GM12878 (cell line): ENCODE measurements around the gene GPR17. TPM values are rescaled to one million over a fixed set of nuclear protein-coding genes. Genes with fewer than 3 reads are reported as not detected.

ENCODE experiments used
- ATAC-seq: fragments of 200-7000 bp; cut with Tn5 transposase; 3 replicates; pipeline ENCODE4 v1.9.1; 2020; ENCODE audit warnings: mild to moderate bottlenecking, moderate library complexity
- BruUV-seq: library from RNA; stranded (reverse); fragments of 400-500 nt; replicated peaks from 2 replicates; lab custom pipeline; 2021; lab: Mats Ljungman, UMichigan
- CTCF ChIA-PET: fragments of 300-600 bp; sonication (Branson Sonifier 250); formaldehyde crosslinking; extraction: SDS; loops from one replicate; lab custom pipeline; 2021; ENCODE audit warnings: inconsistent platforms; lab: Yijun Ruan, JAX
- POLR2A ChIA-PET: fragments of 350-600 bp; formaldehyde crosslinking; extraction: SDS; loops from one replicate; lab custom pipeline; 2021; ENCODE audit warnings: inconsistent platforms; lab: Charles Lee
- RAD21 ChIA-PET: fragments of 300-600 bp; sonication (Branson Sonifier 250); formaldehyde crosslinking; loops from one replicate; lab custom pipeline; 2023; ENCODE audit warnings: antibody characterized with exemption; ENCODE audit not compliant: unreplicated experiment; lab: Charles Lee
- SMC1A ChIA-PET: fragments of 300-600 bp; sonication (Branson Sonifier 250); formaldehyde crosslinking; loops from one replicate; lab custom pipeline; 2023; ENCODE audit not compliant: unreplicated experiment, uncharacterized antibody; lab: Charles Lee
- DNase-seq: peaks from one replicate; pipeline ENCODE4 v3.0.0-alpha.2; 2011; ENCODE audit warnings: low read depth, low spot score
- FAIRE-seq: peaks from 3 replicates; lab custom pipeline; 2011; peaks lifted over from hg19 to GRCh38; lab: Jason Lieb, UNC
- H2AFZ ChIP-seq: 2 replicates; pipeline ENCODE4 v1.6.0; 2011; ENCODE audit warnings: low read depth, low read length, control low read depth; ENCODE audit not compliant: control insufficient read depth
- H3K27ac ChIP-seq: 2 replicates; pipeline ENCODE4 v1.5.1; 2011; ENCODE audit warnings: control low read depth; ENCODE audit not compliant: control insufficient read depth, insufficient read depth
- H3K27me3 ChIP-seq, 2 experiments: replicated peaks in 1 of 2; 2 replicates each; pipeline versions ENCODE4 v1.6.0 to v1.6.1; 2011; ENCODE audit warnings: low read length in 1 of 2; ENCODE audit not compliant: control insufficient read depth in 2 of 2, insufficient read depth in 2 of 2
- H3K36me3 ChIP-seq, 2 experiments: 2 replicates each; pipeline ENCODE4 v1.5.1; 2011; ENCODE audit warnings: low read length in 1 of 2; ENCODE audit not compliant: control insufficient read depth in 2 of 2, insufficient read depth in 2 of 2
- H3K4me1 ChIP-seq: 2 replicates; pipeline ENCODE4 v1.6.1; 2011; ENCODE audit warnings: mild to moderate bottlenecking, low read length, moderate library complexity, mixed read lengths; ENCODE audit not compliant: control insufficient read depth, insufficient read depth
- H3K4me2 ChIP-seq: 2 replicates; pipeline ENCODE4 v1.6.0; 2011; ENCODE audit warnings: control low read depth; ENCODE audit not compliant: control insufficient read depth, insufficient read depth
- H3K4me3 ChIP-seq: fragments of 200-600 bp; sonication (generic); 2 replicates; pipeline ENCODE4 v1.5.1; 2016
- H3K79me2 ChIP-seq: 2 replicates; pipeline ENCODE4 v1.6.0; 2011; ENCODE audit warnings: low read length; ENCODE audit not compliant: control insufficient read depth, insufficient read depth
- H3K9ac ChIP-seq: 2 replicates; pipeline ENCODE4 v1.8.0; 2011; ENCODE audit warnings: low read length, control low read depth, mixed read lengths; ENCODE audit not compliant: control insufficient read depth, insufficient read depth
- H3K9me3 ChIP-seq: replicated peaks from 3 replicates; pipeline ENCODE4 v1.5.1; 2011; ENCODE audit warnings: mild to moderate bottlenecking, low read length; ENCODE audit not compliant: control insufficient read depth, insufficient read depth
- H4K20me1 ChIP-seq: 2 replicates; pipeline ENCODE4 v1.6.0; 2011; ENCODE audit not compliant: control insufficient read depth, insufficient read depth
- CHD4 ChIP-seq: fragments of 200-600 bp; sonication (generic); IDR thresholded peaks from 2 replicates; pipeline ENCODE4 v1.6.1; 2016; ENCODE audit warnings: mild to moderate bottlenecking
- CUX1 ChIP-seq: IDR thresholded peaks from 2 replicates; pipeline ENCODE4 v1.6.1; 2012; ENCODE audit warnings: improper control_type of control experiment, low read depth, low read length; ENCODE audit not compliant: insufficient replicate concordance
- E2F4 ChIP-seq: IDR thresholded peaks from 2 replicates; pipeline ENCODE4 v1.6.1; 2012; ENCODE audit warnings: low read depth, low read length, improper control_type of control experiment
- ESRRA ChIP-seq: IDR thresholded peaks from 2 replicates; pipeline ENCODE4 v1.6.1; 2012; ENCODE audit warnings: mild to moderate bottlenecking, low read length, improper control_type of control experiment
- JUND ChIP-seq: IDR thresholded peaks from 2 replicates; pipeline ENCODE4 v1.6.1; 2012; ENCODE audit warnings: low read depth, mild to moderate bottlenecking, low read length, improper control_type of control experiment, moderate library complexity
- KLF5 ChIP-seq: fragments of 450-650 bp; IDR thresholded peaks from 2 replicates; pipeline ENCODE4 v1.6.1; 2014; ENCODE audit warnings: mild to moderate bottlenecking; ENCODE audit not compliant: partially characterized antibody
- NBN ChIP-seq: fragments of 450-650 bp; IDR thresholded peaks from 2 replicates; pipeline ENCODE4 v1.6.1; 2016
- POLR2A ChIP-seq: IDR thresholded peaks from 2 replicates; pipeline ENCODE4 v1.6.1; 2011; ENCODE audit warnings: low read depth, mild to moderate bottlenecking, low read length
- RBBP5 ChIP-seq: fragments of 200-600 bp; sonication (generic); conservative IDR thresholded peaks from 2 replicates; pipeline ENCODE4 v1.6.1; 2016
- SMC3 ChIP-seq: IDR thresholded peaks from 2 replicates; pipeline ENCODE4 v1.6.1; 2011; ENCODE audit warnings: low read length, improper control_type of control experiment, borderline replicate concordance
- ZBTB33 ChIP-seq: fragments of 450-650 bp; IDR thresholded peaks from 2 replicates; pipeline ENCODE4 v1.6.1; 2017; ENCODE audit warnings: mild to moderate bottlenecking
- ZNF687 ChIP-seq: fragments of 450-650 bp; IDR thresholded peaks from 2 replicates; pipeline ENCODE4 v1.6.1; 2017; ENCODE audit warnings: mild to moderate bottlenecking, moderate library complexity
- WGBS: methylation state at CpG from one replicate; pipeline ENCODE4 v1.1.6; 2016; ENCODE audit warnings: low lambda C conversion rate; ENCODE audit not compliant: insufficient replicate concordance, insufficient coverage; ENCODE audit errors: missing lambda C conversion rate; 5-methylcytosine and 5-hydroxymethylcytosine counted together
- in situ Hi-C: fragments of 300-500 bp; cut with MboI; formaldehyde crosslinking; loops from 9 replicates; pipeline ENCODE4 v1.14.3; 2018; ENCODE audit warnings: mixed read lengths
- intact Hi-C: fragments of 100-400 bp; cut with micrococcal nuclease; formaldehyde crosslinking; loops from one replicate; pipeline ENCODE4 v1.14.2; 2022; ENCODE audit not compliant: unreplicated experiment
- polyA plus RNA-seq, 11 experiments: library from polyadenylated mRNA; depleted of rRNA in 4 of 11; unstranded in 6 of 11; stranded (reverse) in 5 of 11; fragments of >200 nt; fragmentation: Nextera tagmentation in 4 of 11; fragmentation: Illumina TruSeq in 1 of 11; extraction: Ambion mirVana in 4 of 11; extraction: Trizol in 1 of 11; gene quantifications; 1 replicate in 1 of 11; 2 replicates in 10 of 11; pipeline versions ENCODE4 v1.2.1 to v1.2.3, GENCODE V29; 2011 to 2016; ENCODE audit warnings: inconsistent platforms in 2 of 11, missing spikeins in 2 of 11, low read depth in 1 of 11
- total RNA-seq, 4 experiments: library from RNA; depleted of rRNA in 3 of 4; stranded (reverse); fragments of >200 nt in 3 of 4; fragmentation: Illumina TruSeq in 1 of 4; extraction: Trizol in 1 of 4; gene quantifications; 2 replicates each; pipeline versions ENCODE4 v1.2.1 to v1.2.3, GENCODE V29; 2013 to 2021

Gene GPR17
- total and polyA plus RNA-seq, 10 of the 15 experiments (the other 5 are each of a cell fraction or from before 2014, with no cell fraction given): not detected

- ChIA-PET SMC1A (no interaction called here), POLR2A (no interaction called here), RAD21 (no interaction called here), CTCF (no interaction called here)
- no peak overlapping the region for H2AFZ ChIP-seq
- no peaks in the 10 kb centered on the region for H3K9me3 ChIP-seq
- WGBS: 61% methylated on average over 17 of the region's 17 CpGs
- in situ Hi-C loops: no loop called here
- DNase-seq: no peak
- H3K27me3 ChIP-seq: peaks cover 9 to 17% of the 10 kb centered on the region in 2 experiments
- H3K9ac ChIP-seq: no peak overlapping the region
- no peaks in the 10 kb centered on the region for H3K79me2 ChIP-seq
- no peaks in the 10 kb centered on the region for H3K4me1 ChIP-seq
- no peaks in the 10 kb centered on the region for H3K36me3 ChIP-seq
- H3K4me2 ChIP-seq: no peak overlapping the region
- H3K27ac ChIP-seq: no peak overlapping the region
- H3K4me3 ChIP-seq: no peak overlapping the region
- no TSS peak for BruUV-seq
- no peak for ATAC-seq
- 0 out of 2 replicates have a peak, but pooled peaks cover 3% of the 10 kb centered on the region for H4K20me1 ChIP-seq
- intact Hi-C loops: no loop called here
- no peak for FAIRE-seq
- TF ChIP-seq ZBTB33: no peak
- TF ChIP-seq NBN: no peak
- no peak for TF ChIP-seq CUX1
- TF ChIP-seq POLR2A: no peak
- no peak for TF ChIP-seq ESRRA
- TF ChIP-seq KLF5: no peak
- TF ChIP-seq SMC3: no peak
- no peak for TF ChIP-seq CHD4
- no peak for TF ChIP-seq ZNF687
- no peak for TF ChIP-seq JUND
- TF ChIP-seq E2F4: no peak
- TF ChIP-seq RBBP5: no peak
Observed at GRCh38 chr2:127673291-127674069, 27.5 kb downstream of the GPR17 start.
